ENCODE measurements around the gene RDH8.

DNA sequence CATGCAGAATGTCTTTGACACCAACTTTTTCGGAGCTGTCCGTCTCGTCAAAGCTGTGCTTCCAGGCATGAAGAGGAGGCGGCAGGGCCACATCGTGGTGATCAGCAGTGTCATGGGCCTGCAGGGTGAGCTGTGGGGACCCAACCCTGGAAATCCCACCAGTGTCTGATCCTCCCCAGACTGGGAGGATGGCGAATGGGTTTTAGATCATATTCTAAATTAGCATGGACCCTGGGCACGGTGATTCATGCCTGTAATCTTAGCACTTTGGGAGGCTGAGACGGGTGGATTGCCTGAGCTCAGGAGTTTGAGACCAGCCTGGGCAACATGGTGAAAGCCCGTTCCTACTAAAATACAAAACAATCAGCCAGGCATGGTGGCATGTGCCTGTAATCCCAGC, 5.5 kb downstream of the RDH8 start:
- no peak for TF ChIP-seq POLR2A (IDR thresholded peaks at IDR 0.05; ENCODE audit: low read depth, low read length)
- TF ChIP-seq, protein P1, sequence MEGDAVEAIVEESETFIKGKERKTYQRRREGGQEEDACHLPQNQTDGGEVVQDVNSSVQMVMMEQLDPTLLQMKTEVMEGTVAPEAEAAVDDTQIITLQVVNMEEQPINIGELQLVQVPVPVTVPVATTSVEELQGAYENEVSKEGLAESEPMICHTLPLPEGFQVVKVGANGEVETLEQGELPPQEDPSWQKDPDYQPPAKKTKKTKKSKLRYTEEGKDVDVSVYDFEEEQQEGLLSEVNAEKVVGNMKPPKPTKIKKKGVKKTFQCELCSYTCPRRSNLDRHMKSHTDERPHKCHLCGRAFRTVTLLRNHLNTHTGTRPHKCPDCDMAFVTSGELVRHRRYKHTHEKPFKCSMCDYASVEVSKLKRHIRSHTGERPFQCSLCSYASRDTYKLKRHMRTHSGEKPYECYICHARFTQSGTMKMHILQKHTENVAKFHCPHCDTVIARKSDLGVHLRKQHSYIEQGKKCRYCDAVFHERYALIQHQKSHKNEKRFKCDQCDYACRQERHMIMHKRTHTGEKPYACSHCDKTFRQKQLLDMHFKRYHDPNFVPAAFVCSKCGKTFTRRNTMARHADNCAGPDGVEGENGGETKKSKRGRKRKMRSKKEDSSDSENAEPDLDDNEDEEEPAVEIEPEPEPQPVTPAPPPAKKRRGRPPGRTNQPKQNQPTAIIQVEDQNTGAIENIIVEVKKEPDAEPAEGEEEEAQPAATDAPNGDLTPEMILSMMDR (conservative IDR thresholded peaks at IDR 0.05; ENCODE audit: low read depth, low read length) = no peak
- TF ChIP-seq USF2 (IDR thresholded peaks at IDR 0.05; ENCODE audit: low read depth, low read length) = no peak
- no peak for TF ChIP-seq MAFK (IDR thresholded peaks at IDR 0.05; ENCODE audit: low read depth, low read length)
- TF ChIP-seq RAD21 (IDR thresholded peaks at IDR 0.05; ENCODE audit: low read length) = no peak
- TF ChIP-seq SMC3 (IDR thresholded peaks at IDR 0.05; ENCODE audit: low read depth, low read length) = no peak
- TF ChIP-seq RCOR1 (IDR thresholded peaks at IDR 0.05; ENCODE audit: insufficient replicate concordance, low read length) = no peak
- TF ChIP-seq RFX5 (IDR thresholded peaks at IDR 0.05; ENCODE audit: low read depth, low read length) = no peak
